Right atrium auricular region (tissue), 2 donors: ENCODE data around the gene MAK. TPM values are rescaled to one million over a fixed set of nuclear protein-coding genes. Genes with fewer than 3 reads are reported as not detected.
"Not testable (repeated sequence)": the region's sequence is repeated elsewhere in the genome, so short reads cannot be mapped to it uniquely, and the experiment has no call there.

Source experiments
- DNase-seq: peaks from one replicate; pipeline ENCODE4 v3.0.0-alpha.2; 2019; ENCODE audit warnings: low spot score
- H3K27ac ChIP-seq, 2 donors: fragments of 200-600 bp; sonication (generic); 1 replicate in 1 of 2; 2 replicates in 1 of 2; pipeline ENCODE4 v1.5.1; 2016 to 2019
- H3K27me3 ChIP-seq, 2 donors: fragments of 200-600 bp; sonication (generic); one replicate each; pipeline versions ENCODE4 v1.5.1 to v1.6.0; 2017 to 2019
- H3K36me3 ChIP-seq: fragments of 200-600 bp; sonication (generic); one replicate; pipeline ENCODE4 v1.5.1; 2016
- H3K4me1 ChIP-seq, 2 donors: fragments of 200-600 bp; sonication (generic); one replicate each; pipeline versions ENCODE4 v1.5.1 to v1.6.0; 2017 to 2019
- H3K4me3 ChIP-seq, 2 donors: fragments of 200-600 bp; sonication (generic); 1 replicate in 1 of 2; 2 replicates in 1 of 2; pipeline ENCODE4 v1.5.1; 2017 to 2019; ENCODE audit warnings: mild to moderate bottlenecking in 1 of 2, moderate library complexity in 1 of 2
- H3K9me3 ChIP-seq, 2 donors: fragments of 200-600 bp; sonication (generic); one replicate each; pipeline ENCODE4 v1.5.1; 2019
- total RNA-seq, 2 donors: library from RNA; depleted of rRNA; stranded (reverse); fragments of >200 nt; gene quantifications; one replicate each; pipeline ENCODE4 v1.1.0, GENCODE V29; 2016
- TF ChIP-seq, protein P1 (sequence below), 2 donors: fragments of 200-600 bp; sonication (generic); IDR thresholded peaks; one replicate each; pipeline ENCODE4 v1.5.1; 2019; ENCODE audit warnings: antibody characterized with exemption in 2 of 2

Gene MAK
- total RNA-seq, 2 donors from 2014 or later = 0.16 TPM; not detected in 1

DNA sequence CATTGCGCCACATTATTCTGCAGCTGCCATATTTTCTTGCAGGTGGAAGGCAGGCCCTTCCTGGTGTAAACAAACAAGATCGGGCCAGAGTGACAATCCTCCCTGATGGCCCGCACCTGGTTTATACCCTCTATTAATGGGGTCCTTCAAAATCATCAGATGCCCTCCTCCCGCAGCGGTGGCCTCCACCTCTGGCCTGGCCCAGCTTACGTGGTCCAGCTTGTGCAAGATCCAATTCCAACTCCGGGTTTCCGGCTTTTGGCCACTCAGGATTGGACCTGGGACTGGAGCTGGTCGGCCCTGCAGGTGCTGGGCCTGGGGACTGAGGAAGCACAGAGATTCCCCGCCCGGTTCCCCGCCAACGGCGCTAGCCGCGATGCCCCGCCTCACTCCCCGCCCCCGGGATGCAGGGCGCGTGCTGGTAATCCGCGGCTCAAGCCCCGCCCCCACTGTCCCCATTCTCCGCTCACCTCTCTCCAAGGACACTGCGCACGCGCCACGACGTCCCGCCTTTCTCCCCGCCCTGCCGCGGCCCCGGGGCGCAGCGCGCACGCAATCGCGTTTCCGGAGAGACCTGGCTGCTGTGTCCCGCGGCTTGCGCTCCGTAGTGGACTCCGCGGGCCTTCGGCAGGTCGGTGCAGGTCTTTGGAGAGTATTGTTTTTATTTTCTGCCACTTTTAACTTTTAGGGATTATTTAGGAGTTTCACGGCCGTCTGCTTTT is 90.9 kb downstream of the MAK start, which contains the start of gene TMEM14B:
TSS of gene TMEM14B (plus strand) at position 555 of the 722 bp plus-strand sequence. CDS start 1,441 bp downstream, outside the sequence.
- no peaks in the 10 kb centered on the region for H3K27me3 ChIP-seq
- TF ChIP-seq, protein P1, sequence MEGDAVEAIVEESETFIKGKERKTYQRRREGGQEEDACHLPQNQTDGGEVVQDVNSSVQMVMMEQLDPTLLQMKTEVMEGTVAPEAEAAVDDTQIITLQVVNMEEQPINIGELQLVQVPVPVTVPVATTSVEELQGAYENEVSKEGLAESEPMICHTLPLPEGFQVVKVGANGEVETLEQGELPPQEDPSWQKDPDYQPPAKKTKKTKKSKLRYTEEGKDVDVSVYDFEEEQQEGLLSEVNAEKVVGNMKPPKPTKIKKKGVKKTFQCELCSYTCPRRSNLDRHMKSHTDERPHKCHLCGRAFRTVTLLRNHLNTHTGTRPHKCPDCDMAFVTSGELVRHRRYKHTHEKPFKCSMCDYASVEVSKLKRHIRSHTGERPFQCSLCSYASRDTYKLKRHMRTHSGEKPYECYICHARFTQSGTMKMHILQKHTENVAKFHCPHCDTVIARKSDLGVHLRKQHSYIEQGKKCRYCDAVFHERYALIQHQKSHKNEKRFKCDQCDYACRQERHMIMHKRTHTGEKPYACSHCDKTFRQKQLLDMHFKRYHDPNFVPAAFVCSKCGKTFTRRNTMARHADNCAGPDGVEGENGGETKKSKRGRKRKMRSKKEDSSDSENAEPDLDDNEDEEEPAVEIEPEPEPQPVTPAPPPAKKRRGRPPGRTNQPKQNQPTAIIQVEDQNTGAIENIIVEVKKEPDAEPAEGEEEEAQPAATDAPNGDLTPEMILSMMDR (IDR thresholded peaks at IDR 0.05) = no peak
- peak within 1 kb of the TSS; percentile 81 to 86 for H3K4me3 ChIP-seq
- H3K9me3 ChIP-seq = no peaks in the 10 kb centered on the region
- H3K27ac ChIP-seq = peak within 1 kb of the TSS; percentile 84 to 85
- peaks cover 8% of the 10 kb centered on the region for H3K36me3 ChIP-seq
- peak; percentile 98 for DNase-seq
- H3K4me1 ChIP-seq = peaks cover 0 to 36% of the 10 kb centered on the region in 2 donors

DNA sequence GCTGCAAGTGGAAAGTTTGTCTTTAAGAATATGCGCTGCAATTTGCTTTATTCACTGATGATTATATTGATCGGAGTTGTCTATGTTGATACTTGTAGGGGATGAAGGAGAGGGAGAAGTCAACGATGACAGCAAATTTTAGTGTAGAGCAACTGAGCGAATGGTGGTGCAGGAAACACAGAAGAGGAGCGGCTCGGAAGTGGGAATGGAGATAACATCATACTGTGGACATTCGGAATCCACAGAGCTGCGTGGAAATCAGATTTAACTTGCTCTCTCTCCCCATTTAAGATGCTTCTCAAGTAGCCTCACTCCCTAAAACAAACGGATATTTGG is 91.5 kb downstream of the MAK start:
- Histone ChIP-seq H3K27ac (peak overlapping the region; percentile 84 to 85), H3K27me3 (no peaks in the 10 kb centered on the region)

DNA sequence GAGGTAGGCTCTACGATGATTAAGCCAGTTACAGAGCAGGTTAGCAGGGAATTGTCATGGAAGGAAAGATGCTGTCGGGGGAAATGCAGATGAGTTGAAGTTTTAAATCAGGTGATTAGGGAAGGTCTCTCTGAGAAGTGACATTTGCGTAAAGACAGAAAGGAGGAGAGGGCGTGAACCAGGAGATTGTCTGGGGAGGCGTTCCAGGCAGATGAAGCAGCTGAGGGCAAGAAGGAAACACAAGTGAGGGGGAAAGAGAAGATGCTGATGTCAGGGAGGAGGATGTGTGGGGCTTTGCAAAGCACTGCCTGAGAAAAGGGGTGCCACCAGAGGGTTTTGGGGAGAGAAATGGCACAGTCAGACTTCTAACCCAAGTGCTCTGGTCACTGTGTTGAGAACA is 93.2 kb downstream of the MAK start:
- H3K4me3 ChIP-seq = no peak overlapping the region
- no peaks in the 10 kb centered on the region for H3K9me3 ChIP-seq
- TF ChIP-seq, protein P1 (IDR thresholded peaks at IDR 0.05) = no peak
- H3K36me3 ChIP-seq = no peaks in the 10 kb centered on the region
- H3K27ac ChIP-seq = no peak overlapping the region
- peaks cover 0 to 22% of the 10 kb centered on the region in 2 donors for H3K4me1 ChIP-seq
- no peaks in the 10 kb centered on the region for H3K27me3 ChIP-seq
- no peak for DNase-seq

More for the DNA sequence above, 91.5 kb downstream of the MAK start:
- peaks cover 0 to 36% of the 10 kb centered on the region in 2 donors for H3K4me1 ChIP-seq
- peak overlapping the region; percentile 81 to 86 for H3K4me3 ChIP-seq
- H3K36me3 ChIP-seq = peaks cover 8% of the 10 kb centered on the region
- no peak for DNase-seq
- TF ChIP-seq, protein P1 (IDR thresholded peaks at IDR 0.05) = no peak
- H3K9me3 ChIP-seq = no peaks in the 10 kb centered on the region

DNA sequence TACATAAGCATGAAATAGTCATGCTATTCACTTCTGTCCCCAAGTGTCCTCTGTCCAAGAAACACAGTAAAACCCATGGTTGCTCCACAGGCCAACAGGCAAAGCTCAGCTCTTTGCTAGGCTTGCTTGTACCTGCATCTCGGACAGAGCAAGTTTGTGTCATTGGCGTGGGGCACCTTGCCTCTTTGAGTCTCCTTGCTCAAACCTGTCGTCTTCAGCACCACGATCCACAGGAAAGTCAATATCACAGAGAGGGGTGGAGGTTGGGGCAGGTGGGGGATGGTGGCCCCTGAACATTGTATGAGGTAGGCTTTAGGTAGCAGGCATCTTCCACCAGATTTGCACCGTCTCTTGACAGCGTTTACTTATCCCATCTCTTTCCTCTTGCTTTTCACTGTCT is 94.8 kb downstream of the MAK start:
- TF ChIP-seq, protein P1 (IDR thresholded peaks at IDR 0.05) = no peak
- H3K4me3 ChIP-seq = no peak overlapping the region
- DNase-seq = no peak
- H3K36me3 ChIP-seq = no peaks in the 10 kb centered on the region
- H3K27ac ChIP-seq = no peak overlapping the region
- peaks cover 0 to 6% of the 10 kb centered on the region in 2 donors for H3K4me1 ChIP-seq
- no peaks in the 10 kb centered on the region for H3K9me3 ChIP-seq
- no peaks in the 10 kb centered on the region for H3K27me3 ChIP-seq

DNA sequence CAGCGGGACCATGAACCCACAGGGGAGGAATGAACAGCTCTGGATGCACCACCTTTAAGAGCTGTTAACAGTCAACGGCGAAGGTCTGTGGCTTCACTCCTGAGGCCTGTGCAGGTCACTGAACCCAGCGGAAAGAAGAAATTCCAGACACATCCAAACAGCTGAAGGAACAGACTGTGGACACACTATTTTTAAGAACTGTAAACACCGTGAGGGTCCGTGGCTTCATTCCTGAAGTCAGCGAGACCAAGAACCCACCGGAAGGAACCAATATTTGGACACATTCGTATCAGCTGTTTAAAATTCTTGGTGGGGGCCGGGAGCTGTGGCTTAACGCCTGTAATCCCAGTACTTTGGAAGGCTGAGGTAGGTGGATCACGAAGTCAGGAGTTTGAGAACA is 96.1 kb downstream of the MAK start:
- TF ChIP-seq, protein P1 (IDR thresholded peaks at IDR 0.05) = no peak
- Histone ChIP-seq H3K4me3 (no peak overlapping the region), H3K36me3 (no peaks in the 10 kb centered on the region), H3K4me1 (no peaks in the 10 kb centered on the region), H3K27me3 (no peaks in the 10 kb centered on the region), H3K27ac (no peak overlapping the region), H3K9me3 (no peaks in the 10 kb centered on the region)
- no peak for DNase-seq

DNA sequence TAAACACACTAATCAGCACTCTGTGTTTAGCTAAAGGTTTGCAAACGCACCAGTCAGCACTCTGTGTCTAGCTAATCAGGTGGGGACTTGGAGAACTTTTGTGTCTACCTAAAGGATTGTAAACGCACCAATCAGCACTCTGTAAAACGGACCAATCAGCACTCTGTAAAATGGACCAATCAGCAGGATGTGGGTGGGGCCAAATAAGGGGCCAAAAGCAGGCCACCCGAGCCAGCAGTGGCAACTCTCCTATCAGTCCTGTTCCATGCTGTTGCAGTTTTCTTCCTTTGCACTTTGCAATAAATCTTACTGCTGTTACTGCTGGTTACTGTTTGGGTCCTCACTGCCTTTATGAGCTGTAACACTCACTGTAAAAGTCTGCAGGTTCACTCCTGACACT is 96.7 kb downstream of the MAK start:
- H3K27ac ChIP-seq, DNase-seq, H3K4me3 ChIP-seq, H3K9me3 ChIP-seq, H3K4me1 ChIP-seq, H3K27me3 ChIP-seq, H3K36me3 ChIP-seq: not testable (repeated sequence)
